Measurements from ENCODE around the gene WNT4.

WNT4 gene

GRCh38 chr1:22096036-22096435, 46.9 kb downstream of the WNT4 start:
- no peak for ATAC-seq

GRCh38 chr1:22093513-22093912, 49.4 kb downstream of the WNT4 start:
- no peak for ATAC-seq
- TF ChIP-seq GLIS3 (CRISPR knock-in tag; IDR thresholded peaks at IDR 0.05): no peak
- no peak for TF ChIP-seq ESRRG (CRISPR knock-in tag; IDR thresholded peaks at IDR 0.05)
- no peak for TF ChIP-seq TCF4 (CRISPR knock-in tag; IDR thresholded peaks at IDR 0.05; ENCODE audit: borderline replicate concordance)
- TF ChIP-seq ZNF8 (CRISPR knock-in tag; IDR thresholded peaks at IDR 0.05): no peak
- TF ChIP-seq OSR1 (CRISPR knock-in tag; IDR thresholded peaks at IDR 0.05): no peak
- TF ChIP-seq ZNF70 (CRISPR knock-in tag; IDR thresholded peaks at IDR 0.05): no peak
- no peak for TF ChIP-seq PATZ1 (CRISPR knock-in tag; IDR thresholded peaks at IDR 0.05; ENCODE audit: borderline replicate concordance)
- TF ChIP-seq CSRNP3 (CRISPR knock-in tag; IDR thresholded peaks at IDR 0.05): no peak
- no peak for TF ChIP-seq POU6F1 (CRISPR knock-in tag; IDR thresholded peaks at IDR 0.05; ENCODE audit: borderline replicate concordance, low read depth)
- TF ChIP-seq ZNF565 (CRISPR knock-in tag; conservative IDR thresholded peaks at IDR 0.05; ENCODE audit: low read depth): no peak
- no peak for TF ChIP-seq CREB5 (CRISPR knock-in tag; IDR thresholded peaks at IDR 0.05; ENCODE audit: low read depth)
- TF ChIP-seq ZFP3 (CRISPR knock-in tag; IDR thresholded peaks at IDR 0.05): no peak
- no peak for TF ChIP-seq ZC3H10 (CRISPR knock-in tag; IDR thresholded peaks at IDR 0.05)
- TF ChIP-seq SNAI2 (CRISPR knock-in tag; IDR thresholded peaks at IDR 0.05): no peak
- TF ChIP-seq BACH2 (CRISPR knock-in tag; IDR thresholded peaks at IDR 0.05; ENCODE audit: borderline replicate concordance): no peak

More at GRCh38 chr1:22096036-22096435, 46.9 kb downstream of the WNT4 start:
- no peak for TF ChIP-seq RARB (CRISPR knock-in tag; IDR thresholded peaks at IDR 0.05)
- no peak for TF ChIP-seq OSR1 (CRISPR knock-in tag; IDR thresholded peaks at IDR 0.05)
- no peak for TF ChIP-seq GLIS3 (CRISPR knock-in tag; IDR thresholded peaks at IDR 0.05)
- TF ChIP-seq CREB5 (CRISPR knock-in tag; IDR thresholded peaks at IDR 0.05; ENCODE audit: low read depth): no peak
- no peak for TF ChIP-seq TCF4 (CRISPR knock-in tag; IDR thresholded peaks at IDR 0.05; ENCODE audit: borderline replicate concordance)
- TF ChIP-seq PATZ1 (CRISPR knock-in tag; IDR thresholded peaks at IDR 0.05; ENCODE audit: borderline replicate concordance): no peak
- no peak for TF ChIP-seq PPARA (CRISPR knock-in tag; IDR thresholded peaks at IDR 0.05; ENCODE audit: borderline replicate concordance)
- TF ChIP-seq ARNTL (CRISPR knock-in tag; IDR thresholded peaks at IDR 0.05; ENCODE audit: borderline replicate concordance, low read depth): no peak
- no peak for TF ChIP-seq ZNF565 (CRISPR knock-in tag; conservative IDR thresholded peaks at IDR 0.05; ENCODE audit: low read depth)
- TF ChIP-seq ISL1 (CRISPR knock-in tag; IDR thresholded peaks at IDR 0.05): no peak
- TF ChIP-seq CSDC2 (CRISPR knock-in tag; IDR thresholded peaks at IDR 0.05): no peak
- no peak for TF ChIP-seq ESRRG (CRISPR knock-in tag; IDR thresholded peaks at IDR 0.05)
- TF ChIP-seq ZNF8 (CRISPR knock-in tag; IDR thresholded peaks at IDR 0.05): no peak
- TF ChIP-seq TSHZ2 (CRISPR knock-in tag; IDR thresholded peaks at IDR 0.05): no peak
- no peak for TF ChIP-seq ZFP3 (CRISPR knock-in tag; IDR thresholded peaks at IDR 0.05)
- no peak for TF ChIP-seq ZC3H10 (CRISPR knock-in tag; IDR thresholded peaks at IDR 0.05)
- TF ChIP-seq ZNF70 (CRISPR knock-in tag; IDR thresholded peaks at IDR 0.05): no peak
- no peak for TF ChIP-seq BACH2 (CRISPR knock-in tag; IDR thresholded peaks at IDR 0.05; ENCODE audit: borderline replicate concordance)
- TF ChIP-seq TOX (CRISPR knock-in tag; IDR thresholded peaks at IDR 0.05; ENCODE audit: borderline replicate concordance): no peak

All from SK-N-SH treated with all-trans-retinoic acid at 6 μM for 48 hours (cell line).